ENCODE results near the gene FSIP1.

FSIP1 gene

DNA sequence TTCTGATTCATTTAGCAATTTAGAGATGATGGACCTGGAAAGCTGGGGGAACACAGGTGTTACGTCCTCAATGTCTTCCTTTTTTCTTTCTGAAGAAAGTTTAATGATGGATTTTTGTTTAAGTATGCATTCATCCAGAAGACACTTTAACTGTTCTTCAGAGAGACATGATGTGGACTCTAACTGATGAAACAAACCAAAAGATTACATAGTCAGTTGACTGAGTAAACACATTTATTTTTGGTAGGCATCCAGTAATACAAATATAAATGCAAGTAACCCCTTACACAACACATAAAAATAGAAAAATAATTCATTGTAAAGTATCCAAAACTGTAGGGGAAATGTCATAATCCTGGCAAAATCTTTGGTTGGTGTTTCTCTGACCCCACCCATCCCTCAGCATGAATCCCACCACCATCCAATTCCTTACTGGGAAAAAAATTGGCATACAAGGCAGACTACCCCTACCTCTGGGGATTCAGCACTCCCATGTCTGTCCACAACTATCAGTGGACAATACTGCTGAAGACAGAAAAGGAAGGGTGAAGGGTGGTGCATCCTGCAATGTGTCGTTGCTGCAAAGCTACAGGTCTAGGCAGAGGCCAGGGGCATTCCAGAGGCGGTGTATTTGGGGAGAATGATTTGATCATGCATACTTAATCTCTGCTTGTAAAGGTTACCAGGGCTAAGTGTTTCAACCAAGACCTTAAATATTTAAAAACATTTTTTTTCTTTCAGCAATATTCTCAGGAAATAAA, 164.4 kb downstream of the FSIP1 start:
- no peak for DNase-seq
- Histone ChIP-seq H3K27ac (no peak overlapping the region), H3K27me3 (replicated peaks) (no peaks in the 10 kb centered on the region), H3K4me3 (ENCODE audit: low read depth, low read length) (no peak overlapping the region), H3K36me3 (replicated peaks) (no peaks in the 10 kb centered on the region)
- in situ Hi-C loops (cut with HindIII; ENCODE audit: low pct_ligation_motif_present, low sequenced_read_pairs): no loop called here
- no peak for TF ChIP-seq CTCF (IDR thresholded peaks at IDR 0.05; ENCODE audit: low read depth, low read length, missing control alignments)

DNA sequence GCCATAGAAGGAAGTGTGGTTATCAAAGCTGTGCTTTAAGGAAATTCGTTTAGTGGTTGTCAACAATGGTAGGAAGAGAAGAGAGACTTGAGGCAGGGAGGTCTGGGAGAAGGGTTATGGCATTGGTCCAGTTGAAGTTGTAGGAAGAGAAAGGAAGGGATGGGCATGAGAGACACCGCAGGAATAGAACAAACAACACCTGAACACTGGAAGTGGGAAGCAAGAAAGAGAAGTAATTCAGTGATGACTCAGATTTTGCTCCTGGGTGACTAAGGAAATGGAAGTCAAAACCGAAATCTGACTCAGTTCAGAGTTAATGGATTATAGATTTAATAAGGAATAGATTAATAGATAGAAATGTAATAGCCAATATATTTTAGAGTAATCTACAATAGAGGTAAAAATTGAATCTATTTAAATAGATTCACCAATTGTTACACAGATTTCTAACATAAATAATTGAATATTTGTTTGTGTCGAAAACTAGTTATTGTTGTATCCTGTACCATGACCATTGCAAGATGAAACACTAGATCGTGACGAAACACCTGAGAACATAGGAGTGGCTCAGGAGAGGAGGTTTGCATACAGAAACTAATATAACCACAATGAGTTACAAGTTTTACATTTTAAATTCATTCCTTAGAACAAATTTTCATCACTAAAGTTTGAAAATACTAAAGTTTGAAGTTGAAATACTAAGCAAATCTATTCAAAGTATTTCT, 165.7 kb downstream of the FSIP1 start:
- in situ Hi-C loops (cut with HindIII; ENCODE audit: low pct_ligation_motif_present, low sequenced_read_pairs): no loop called here

GRCh38 chr15:39613861-39614260, 168.8 kb downstream of the FSIP1 start:
- TF ChIP-seq CTCF (IDR thresholded peaks at IDR 0.05; ENCODE audit: low read depth, low read length, missing control alignments): no peak

More for the DNA sequence above, 165.7 kb downstream of the FSIP1 start:
- DNase-seq: no peak
- Histone ChIP-seq H3K27me3 (replicated peaks) (no peaks in the 10 kb centered on the region), H3K4me3 (ENCODE audit: low read depth, low read length) (no peak overlapping the region), H3K36me3 (replicated peaks) (no peaks in the 10 kb centered on the region), H3K27ac (no peak overlapping the region)
- no peak for TF ChIP-seq CTCF (IDR thresholded peaks at IDR 0.05; ENCODE audit: low read depth, low read length, missing control alignments)

GRCh38 chr15:39613271-39613670, 169.4 kb downstream of the FSIP1 start:
- in situ Hi-C loops (cut with HindIII; ENCODE audit: low pct_ligation_motif_present, low sequenced_read_pairs): no loop called here
- Histone ChIP-seq H3K36me3 (replicated peaks) (no peaks in the 10 kb centered on the region), H3K27ac (no peak overlapping the region), H3K27me3 (replicated peaks) (no peaks in the 10 kb centered on the region), H3K4me3 (ENCODE audit: low read depth, low read length) (no peak overlapping the region)
- no peak for DNase-seq
- TF ChIP-seq CTCF (IDR thresholded peaks at IDR 0.05; ENCODE audit: low read depth, low read length, missing control alignments): no peak

More at GRCh38 chr15:39613861-39614260, 168.8 kb downstream of the FSIP1 start:
- no peak overlapping the region for H3K4me3 ChIP-seq (ENCODE audit: low read depth, low read length)
- DNase-seq: no peak
- H3K27ac ChIP-seq: no peak overlapping the region
- no peaks in the 10 kb centered on the region for H3K36me3 ChIP-seq (replicated peaks)
- H3K27me3 ChIP-seq (replicated peaks): no peaks in the 10 kb centered on the region
- in situ Hi-C loops (cut with HindIII; ENCODE audit: low pct_ligation_motif_present, low sequenced_read_pairs): no loop called here

GRCh38 chr15:39610665-39611064, 172.0 kb downstream of the FSIP1 start:
- Histone ChIP-seq H3K27me3 (replicated peaks) (no peaks in the 10 kb centered on the region), H3K4me3 (ENCODE audit: low read depth, low read length) (no peak overlapping the region), H3K27ac (no peak overlapping the region), H3K36me3 (replicated peaks) (no peaks in the 10 kb centered on the region)
- no peak for DNase-seq
- TF ChIP-seq CTCF (IDR thresholded peaks at IDR 0.05; ENCODE audit: low read depth, low read length, missing control alignments): no peak
- in situ Hi-C loops (cut with HindIII; ENCODE audit: low pct_ligation_motif_present, low sequenced_read_pairs): no loop called here

Measured in brain microvascular endothelial cell (primary cell).